NCI-H2196 (cell line): ENCODE measurements around the gene COL6A2.

Source experiments
- DNase-seq: peaks from one replicate; lab custom pipeline; 2025; ENCODE audit not compliant: unreplicated experiment; lab: John Stamatoyannopoulos, UW

Gene COL6A2

DNA sequence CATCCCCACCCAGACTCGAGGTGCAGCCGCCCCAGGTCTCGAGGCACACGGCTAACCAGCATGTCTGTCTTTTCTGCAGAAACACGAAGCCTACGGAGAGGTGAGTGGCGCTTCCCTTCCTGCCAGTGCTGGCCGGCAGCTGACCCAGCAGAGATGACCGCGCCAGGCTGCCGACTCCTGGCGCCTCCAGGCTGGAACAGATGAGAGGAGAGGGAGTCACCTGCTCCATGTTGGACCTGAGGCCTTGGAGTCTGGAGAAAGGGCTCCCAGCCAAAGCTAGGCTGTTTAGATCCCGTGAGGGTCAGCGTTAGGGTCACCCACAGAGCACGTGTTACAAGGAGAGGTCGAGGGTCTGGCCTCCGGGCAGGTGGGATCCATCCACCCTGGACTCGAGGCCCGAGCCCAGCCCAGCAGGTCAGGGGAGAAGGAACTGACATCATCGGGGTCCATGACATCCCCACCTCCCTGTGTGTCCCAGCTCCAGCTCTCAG, 14.9 kb downstream of the COL6A2 start:
- DNase-seq = no peak

DNA sequence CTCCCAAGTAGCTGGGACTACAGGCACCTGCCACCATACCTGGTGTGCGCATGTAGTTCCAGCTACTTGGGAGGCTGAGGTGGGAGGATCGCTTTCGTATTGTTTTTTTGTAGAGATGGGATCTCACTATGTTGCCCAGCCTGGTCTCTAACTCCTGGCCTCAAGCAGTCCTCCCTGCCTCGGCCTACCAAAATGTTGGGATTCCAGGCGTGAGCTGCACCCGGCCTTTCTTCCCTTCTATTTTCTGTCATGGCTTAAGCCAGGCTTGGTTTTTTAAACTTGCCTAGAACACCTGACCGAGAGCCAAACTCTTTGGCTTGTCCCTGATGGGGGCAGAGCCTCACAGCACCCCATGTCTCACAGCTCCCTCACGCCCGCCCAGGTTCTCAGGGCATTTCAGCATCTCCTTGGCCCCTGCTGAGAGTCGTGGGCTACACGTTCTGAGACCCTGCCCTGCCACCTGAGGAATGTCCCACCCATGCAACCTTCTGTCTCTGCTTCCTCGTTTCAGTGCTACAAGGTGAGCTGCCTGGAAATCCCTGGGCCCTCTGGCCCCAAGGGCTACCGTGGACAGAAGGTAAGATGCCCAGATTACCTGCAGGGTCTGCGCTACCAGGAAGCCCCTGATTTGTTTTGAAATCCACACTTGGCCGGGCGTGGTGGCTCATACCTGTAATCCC, 15.7 kb downstream of the COL6A2 start:
- DNase-seq = no peak

DNA sequence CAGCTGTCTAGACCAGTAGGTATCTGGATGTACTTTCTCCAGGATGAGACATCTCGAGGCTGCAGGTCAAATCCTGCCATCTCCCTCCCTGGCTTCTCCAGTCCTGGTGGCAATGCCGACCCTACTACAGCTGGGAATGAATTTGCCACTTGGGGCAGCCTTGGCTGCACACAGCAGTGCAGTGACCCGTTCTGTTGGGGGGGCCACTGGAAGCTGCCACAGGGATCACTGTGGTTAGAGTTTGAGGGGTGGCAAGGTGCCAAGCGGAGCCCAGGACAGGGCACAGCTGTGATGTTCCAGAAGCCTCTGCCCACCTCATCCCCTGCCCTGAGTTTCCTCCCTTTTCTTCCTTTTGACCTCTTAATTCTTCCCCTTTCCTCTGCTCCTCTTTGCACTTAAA, 17.1 kb downstream of the COL6A2 start:
- DNase-seq = no peak

DNA sequence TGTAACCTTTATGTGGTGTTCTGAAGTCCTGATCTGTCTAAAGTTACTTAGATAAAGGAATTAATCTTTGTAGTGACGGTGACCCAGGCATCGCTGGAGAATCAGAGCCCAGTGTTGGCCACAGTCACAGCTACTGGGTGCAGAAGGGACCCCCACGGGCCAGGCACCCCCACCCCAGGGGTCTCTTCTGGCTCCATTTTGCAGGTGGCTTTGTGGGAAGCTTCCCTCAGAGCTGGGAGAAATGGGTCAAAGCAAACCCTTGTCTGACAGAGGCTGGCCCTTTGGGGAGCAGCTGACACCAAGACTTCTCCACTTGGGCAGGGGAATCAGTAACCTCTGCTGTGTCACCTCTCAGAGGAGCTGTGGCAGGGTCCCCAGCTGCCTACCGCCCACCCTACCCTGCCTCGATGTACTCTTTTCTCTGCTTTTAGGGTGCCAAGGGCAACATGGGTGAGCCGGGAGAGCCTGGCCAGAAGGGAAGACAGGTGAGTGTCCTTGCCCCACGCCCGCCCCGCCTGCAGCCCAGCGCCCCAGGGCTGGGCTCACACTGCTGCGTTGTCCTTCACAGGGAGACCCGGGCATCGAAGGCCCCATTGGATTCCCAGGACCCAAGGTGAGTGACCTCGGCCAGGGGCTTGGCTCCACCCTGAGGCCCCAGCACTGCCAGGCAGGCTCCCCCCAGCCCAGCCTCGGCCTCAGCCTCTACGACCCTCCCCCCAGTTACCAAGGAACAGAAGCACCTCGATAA, 17.7 kb downstream of the COL6A2 start:
- DNase-seq = no peak

DNA sequence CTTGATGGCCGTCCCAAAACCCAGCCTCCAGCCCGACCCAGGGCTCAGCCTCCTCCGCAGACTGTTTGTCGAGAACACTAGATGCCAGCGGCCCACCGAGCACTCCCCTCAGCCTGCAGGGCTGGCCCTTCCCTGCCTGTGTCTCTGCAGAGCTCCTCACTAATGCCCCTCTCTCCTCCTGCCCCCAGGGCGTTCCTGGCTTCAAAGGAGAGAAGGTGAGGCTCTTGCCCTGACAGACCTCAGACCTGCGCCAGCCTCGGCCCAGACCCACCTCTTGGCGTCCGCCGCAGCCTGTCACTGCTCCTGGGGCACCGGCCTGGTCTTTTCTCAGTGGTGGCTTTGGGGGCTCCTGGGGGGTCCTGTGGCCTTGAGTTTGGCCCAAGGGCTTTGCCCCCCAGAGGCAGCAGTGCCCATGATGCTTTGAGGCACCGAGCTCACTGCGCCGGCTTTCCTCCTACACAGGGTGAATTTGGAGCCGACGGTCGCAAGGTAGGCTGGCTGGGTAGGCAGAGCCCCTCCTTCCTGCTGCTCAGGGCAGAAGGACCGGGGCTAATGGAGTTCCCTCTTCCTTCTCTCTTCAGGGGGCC, 18.4 kb downstream of the COL6A2 start:
- DNase-seq = no peak

DNA sequence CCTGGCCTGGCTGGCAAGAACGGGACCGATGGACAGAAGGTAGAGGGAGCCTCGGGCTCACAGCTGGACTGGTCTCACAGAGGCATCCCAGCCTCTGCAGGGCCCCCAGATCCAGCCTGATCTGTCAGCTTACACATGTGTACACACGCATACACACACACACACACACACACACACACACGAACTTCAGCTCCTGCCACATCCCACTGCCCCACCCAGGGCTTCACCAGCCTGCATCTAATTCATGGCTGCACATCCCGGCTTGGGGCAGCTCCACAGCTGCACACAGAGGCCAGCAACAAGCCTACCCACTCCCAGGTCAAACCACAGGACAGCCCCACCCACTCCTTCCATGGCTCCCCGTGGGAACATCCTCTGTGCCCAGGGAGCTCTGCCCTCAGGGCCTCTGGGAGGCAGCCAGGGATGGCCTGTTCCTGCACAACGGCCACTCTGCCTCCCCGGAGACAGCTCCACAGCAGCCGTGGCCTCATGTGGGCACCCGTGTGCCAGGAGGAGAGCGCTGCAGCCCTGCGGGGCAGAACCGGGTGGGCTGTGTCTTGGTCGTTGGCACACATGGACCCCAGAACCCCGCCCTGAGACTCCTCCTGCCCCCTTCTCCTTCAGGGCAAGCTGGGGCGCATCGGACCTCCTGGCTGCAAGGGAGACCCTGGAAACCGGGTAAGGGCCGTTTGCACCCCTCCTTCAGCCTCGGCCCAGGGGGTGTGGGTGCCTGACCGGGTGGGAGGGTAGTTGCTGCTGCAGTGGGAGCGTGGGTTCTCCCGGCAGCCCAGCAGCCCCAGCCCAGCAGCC, 19.1 kb downstream of the COL6A2 start:
- DNase-seq = no peak

DNA sequence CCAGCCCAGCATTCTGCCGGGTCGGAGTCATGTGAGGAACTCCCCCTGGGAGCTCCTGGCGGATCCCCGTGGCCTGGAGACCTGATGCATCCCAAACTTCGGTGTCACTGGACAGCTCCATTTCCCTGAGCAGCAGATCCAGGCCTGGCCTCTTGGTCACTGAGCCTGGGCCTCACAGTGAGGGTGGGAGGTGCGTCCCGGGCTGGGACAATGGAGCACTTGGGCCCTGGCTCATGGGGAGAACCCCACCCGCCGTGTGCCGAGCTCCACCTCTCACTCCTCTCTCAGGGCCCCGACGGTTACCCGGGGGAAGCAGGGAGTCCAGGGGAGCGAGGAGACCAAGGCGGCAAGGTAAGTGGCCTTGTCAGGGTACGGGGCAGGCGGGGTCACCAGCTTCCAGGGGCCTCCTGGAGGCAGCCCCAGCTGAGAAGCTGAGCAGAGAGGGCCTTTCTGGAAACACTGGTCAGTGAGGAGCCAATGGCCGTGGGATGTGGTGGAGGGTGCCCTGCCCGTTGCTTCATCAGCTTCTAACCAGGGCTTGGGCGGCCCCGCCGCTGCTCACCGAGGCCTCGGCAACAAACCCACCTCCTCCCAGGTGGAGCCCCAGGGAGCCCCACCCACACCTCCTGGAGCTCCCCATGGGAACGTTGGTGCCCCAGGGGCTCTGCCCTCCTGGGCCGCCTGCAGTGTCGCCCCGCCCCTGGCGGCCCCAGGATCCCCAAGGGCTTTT, 19.8 kb downstream of the COL6A2 start:
- DNase-seq = no peak

DNA sequence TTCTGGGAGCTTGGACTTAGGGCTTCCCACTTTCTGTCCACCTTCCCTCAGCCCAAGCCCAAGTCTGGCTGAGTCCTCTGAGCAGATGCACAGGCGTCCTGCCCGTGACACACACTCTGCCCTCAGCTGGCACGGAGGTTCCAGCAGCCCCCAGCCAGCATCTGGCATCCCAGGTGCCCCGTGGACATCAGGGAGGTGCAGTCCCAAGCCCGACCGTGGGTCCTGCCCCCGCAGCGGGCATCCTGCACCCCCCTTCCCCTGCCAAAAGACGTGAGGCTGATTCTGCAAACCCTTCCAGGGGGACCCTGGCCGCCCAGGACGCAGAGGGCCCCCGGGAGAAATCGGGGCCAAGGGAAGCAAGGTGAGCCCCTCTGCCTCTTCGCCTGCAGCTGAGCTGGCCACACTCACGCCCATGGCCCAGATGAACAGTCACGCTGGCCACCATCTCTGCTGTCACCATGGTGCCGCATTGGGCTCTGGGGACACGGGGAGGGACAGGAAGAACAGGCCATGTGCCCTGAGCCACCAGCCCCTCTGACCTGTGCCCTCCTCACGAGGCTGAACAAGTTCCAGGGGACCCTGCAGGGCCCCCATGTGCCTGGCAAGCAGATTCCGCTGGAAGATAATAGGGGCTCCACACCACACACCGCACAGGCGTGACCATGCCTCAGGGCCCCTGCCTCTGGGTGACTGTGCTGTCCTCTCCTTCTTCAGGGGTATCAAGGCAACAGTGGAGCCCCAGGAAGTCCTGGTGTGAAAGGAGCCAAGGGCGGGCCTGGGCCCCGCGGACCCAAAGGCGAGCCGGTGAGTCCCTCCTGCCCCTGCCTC, 20.6 kb downstream of the COL6A2 start:
- DNase-seq = no peak

DNA sequence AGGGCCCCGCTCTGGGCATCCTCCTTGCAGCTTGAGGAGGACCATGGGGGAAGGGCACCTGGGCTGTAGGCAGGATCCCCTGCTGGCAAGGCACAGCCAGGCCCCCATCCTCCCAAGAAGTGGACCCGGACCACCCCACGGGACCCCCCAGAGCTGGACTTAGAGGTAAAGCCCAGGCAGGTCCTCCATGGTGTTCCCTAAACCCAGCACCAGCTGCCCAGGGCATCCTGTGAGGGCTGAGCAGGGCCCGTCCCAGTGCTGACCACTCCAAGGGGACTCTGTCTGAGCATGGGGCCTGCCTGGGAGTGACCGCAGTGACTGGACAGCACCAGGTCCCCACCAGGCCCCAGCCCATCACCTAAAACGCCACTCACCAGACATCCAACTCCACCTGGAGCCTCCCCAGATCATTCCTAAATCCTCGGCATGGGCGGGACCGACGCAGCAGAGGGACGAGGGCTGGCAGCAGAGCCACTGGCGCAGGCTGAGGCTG, 21.3 kb downstream of the COL6A2 start:
- no peak for DNase-seq

DNA sequence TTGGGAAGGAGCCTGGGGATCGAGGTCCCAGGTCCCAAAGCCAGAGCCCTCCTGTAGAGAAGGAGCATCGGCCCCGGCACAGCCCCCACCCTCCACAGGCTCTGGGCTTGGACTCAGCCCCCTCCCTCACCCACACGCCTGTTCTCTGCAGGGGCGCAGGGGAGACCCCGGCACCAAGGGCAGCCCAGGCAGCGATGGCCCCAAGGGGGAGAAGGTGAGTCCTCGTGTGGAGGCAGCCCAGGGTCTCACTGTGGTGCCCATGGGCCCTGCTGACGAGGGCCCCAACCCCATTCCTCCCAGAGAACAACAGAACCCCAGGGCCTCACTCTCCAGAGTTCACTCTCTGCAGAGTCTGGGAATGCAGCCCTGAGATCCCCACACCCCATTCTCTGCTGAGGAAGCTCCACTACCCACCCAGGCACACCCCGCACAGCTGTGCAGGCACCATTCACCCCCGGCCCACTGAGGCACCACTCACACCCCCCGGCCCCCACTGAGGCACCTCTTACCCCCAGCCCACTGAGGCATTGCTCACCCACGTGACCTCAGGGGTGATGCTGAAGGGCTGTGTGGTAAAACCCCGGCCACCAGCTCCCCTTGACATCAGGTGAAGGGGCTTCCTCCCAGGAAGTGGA, 21.8 kb downstream of the COL6A2 start:
- DNase-seq = no peak

DNA sequence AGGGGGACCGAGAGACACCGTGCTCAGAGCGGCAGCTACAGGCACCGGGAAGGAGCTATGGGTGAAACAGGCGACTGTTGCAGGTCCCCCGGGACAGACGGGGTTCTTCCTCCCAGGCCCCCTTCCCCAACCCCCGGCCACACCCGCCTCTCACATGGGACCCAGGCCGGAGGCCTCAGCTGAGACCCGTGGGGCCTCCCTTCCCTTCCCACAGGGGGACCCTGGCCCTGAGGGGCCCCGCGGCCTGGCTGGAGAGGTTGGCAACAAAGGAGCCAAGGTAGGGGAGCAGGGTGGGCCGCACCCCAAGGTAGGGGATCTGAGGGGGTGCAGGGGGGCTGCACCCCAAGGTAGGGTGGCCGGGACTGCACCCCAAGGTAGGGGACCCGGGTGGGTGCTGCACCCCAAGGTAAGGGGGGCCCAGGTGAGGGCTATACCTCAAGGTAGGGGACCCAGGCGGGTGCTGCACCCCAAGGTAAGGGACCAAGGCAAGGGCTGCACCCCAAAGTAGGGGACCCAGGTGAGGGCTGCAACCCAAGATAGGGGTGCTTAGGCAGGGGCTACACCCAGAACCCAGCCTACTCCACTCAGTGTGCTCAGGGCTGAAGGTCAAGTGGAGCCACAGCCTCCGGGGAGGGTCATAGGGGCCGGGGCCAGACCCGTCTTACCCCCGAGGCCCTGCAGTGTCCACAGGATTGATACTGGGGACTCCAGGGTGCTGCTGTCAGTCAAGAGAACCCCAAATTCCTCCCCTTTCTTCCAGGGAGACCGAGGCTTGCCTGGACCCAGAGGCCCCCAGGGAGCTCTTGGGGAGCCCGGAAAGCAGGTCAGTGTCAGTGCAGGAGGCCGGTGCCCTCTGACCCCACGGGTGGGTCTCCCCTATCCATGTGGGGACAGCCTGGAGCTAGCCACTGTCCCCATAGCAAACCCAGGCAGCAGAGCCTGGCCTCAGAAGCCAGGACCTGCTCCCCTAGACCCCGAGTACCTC, 22.7 kb downstream of the COL6A2 start:
- no peak for DNase-seq

DNA sequence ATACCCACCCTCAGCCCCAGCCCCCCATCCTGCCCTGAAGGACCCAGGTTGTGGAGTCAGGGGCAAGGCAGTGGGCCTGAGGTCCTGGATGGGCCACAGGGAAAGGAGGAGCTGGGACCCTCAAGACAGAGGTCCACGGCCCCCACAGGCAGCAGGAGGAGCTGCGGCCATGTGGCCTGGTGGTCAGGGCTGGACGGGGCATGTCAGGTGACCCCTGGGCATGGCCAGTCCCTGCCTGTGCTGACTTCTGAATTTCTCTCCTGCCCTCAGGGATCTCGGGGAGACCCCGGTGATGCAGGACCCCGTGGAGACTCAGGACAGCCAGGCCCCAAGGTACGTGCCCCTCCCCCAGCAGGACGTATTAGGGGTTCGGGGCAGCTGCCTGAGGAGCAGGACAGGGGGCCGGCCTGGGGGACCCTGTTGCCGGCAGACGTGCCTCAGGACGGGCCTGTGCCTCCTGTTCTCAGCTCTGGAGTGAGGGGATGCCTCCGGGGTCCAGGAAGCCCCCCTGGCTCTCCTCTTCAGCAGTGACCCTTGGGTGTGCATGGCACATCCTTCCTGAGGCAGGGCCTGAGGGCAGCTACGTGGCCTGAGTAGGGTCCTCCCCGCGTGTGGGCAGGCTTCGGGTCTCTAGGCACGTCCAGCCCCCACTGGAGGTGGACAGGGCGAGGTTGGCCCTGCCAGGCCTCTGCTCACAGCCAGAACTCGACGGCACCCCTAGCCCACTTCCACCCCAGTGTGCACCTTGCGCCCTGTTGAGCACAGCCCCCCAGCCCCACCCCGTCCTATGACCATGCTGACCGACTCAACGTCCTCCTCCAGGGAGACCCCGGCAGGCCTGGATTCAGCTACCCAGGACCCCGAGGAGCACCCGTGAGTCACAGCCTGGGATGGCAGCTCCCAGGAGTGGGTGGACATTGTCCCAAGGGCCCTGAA, 23.6 kb downstream of the COL6A2 start:
- DNase-seq = no peak

DNA sequence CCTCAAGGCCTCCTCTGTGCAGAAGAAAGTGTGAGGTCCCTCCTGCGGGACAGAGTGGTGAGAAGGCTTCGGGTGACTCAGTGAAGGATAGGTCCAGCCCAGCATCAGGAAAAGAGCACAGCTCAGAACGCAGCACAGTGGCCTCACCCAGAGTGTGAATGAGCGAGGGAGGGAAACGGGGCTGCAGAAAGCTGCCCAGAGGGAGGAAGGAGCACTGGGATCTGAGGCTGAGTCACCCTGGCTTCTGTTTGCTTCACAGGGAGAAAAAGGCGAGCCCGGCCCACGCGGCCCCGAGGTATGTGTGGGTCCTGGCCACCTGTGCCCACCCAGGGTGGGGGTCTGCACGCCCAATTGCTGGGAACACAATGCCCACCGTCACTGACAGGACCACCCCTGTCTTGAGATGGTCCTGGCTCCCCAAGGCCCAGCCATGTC, 24.3 kb downstream of the COL6A2 start:
- no peak for DNase-seq

DNA sequence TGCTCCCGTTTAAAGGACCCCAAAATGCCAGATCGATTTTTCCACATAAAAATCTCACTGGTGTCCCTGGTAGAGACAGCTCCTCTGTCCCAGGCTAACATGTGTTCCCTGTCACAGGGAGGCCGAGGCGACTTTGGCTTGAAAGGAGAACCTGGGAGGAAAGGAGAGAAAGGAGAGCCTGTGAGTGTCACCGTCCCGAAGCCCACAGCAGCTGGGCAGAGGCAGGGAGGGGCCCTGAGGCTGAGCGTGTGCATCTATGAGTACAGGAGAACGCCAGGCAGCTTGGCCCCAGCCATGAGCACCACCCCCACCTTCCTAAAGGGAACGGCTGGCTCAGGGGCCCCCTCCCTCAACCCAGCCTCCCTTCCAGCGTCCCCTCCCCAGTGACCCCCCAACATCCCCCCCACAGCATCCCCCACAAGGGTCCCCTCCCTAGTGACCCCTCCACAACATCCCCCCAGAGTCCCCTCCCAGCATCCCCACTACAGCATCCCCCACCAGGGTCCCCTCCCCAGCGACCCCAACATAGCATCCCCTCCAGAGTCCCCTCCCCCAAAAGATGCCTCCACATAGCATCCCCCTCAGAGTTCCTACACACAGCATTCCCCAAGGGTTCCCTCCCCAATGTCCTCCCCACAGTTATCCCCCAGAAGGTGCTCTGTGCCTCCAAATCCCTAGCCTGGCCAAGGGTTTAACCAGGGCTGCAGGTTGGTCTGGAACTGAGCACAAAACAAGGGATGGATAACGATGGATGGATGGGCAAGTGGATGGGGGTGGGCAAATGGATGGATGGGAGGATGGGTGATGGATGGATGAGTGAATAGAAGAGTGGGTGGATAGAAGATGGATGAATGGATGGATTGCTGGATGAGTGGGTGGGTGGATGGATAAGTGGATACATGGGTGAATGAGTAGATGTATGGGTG, 25.1 kb downstream of the COL6A2 start:
- DNase-seq = no peak

DNA sequence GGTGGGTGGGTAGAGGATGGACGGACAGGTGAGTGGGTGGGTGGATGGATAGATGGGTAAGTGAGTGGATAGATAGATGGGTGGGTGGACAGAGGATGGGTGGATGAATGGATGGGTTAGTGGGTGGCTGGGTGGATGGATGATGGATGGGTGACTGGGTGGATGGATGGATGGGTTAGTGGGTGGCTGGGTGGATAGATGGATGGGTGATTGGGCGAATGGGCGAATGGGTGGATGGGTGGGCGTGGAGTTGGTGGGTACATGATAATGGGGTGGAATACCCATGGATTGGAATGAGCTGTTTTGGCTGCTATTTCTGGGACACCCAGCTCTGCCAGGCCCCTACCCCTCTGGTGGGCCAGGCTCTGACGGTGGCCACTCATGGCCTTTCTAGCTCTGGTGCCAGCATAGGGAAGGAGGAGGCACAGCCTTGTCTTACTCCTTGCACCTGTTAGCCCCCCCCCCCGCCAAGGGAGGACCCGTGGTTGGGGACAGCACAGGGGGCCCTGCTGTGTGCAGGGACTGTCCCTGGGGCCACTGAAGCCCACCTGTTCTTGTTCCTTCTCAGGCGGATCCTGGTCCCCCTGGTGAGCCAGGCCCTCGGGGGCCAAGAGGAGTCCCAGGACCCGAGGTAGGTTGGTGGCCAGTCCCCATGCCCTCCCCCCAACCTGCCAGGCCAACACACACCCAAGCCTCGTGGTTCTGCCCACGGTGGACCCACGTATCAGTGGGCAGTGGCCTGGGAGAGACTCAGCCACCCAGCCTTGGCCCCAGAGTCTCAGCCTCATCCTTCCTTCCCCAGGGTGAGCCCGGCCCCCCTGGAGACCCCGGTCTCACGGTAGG, 26.4 kb downstream of the COL6A2 start:
- no peak for DNase-seq
